ENCODE data around the gene BSN.

The BSN gene

DNA sequence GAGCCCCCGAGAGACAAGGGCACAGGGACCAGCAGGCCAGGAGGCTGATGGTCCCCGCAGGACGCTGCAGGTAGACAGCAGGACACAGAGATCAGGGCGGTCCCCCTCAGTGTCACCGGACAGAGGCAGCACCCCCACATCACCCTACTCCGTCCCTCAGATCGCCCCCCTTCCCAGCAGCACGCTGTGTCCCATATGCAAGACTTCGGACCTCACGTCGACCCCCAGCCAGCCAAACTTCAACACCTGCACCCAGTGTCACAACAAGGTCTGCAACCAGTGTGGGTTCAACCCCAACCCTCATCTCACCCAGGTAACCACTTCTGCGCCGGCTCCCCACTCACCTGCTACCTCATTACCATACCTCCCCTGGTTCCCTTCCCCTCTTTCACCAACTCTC is 70.8 kb downstream of the BSN start:
- Histone ChIP-seq H3K4me3 (ENCODE audit: low read depth, low read length) (no peak overlapping the region), H3K27ac (ENCODE audit: extremely low read depth, low read depth, low read length) (no peak overlapping the region), H3K9me3 (ENCODE audit: control insufficient read depth, insufficient read depth, low read depth, low read length) (no peaks in the 10 kb centered on the region), H3K4me1 (ENCODE audit: control insufficient read depth, insufficient read depth, low read length) (no peaks in the 10 kb centered on the region), H3K36me3 (ENCODE audit: control insufficient read depth in 2 of 2, insufficient read depth in 1 of 2, low read length in 2 of 2) (peaks cover 0 to 9% of the 10 kb centered on the region in 2 experiments; a peak in 1 of 3 replicates)
- ChIA-PET POLR2A (no interaction called here), CTCF (no interaction called here)
- TF ChIP-seq ZNF112 (tag by site-specific recombination; IDR thresholded peaks at IDR 0.05) (no peak), ZNF549 (tag by site-specific recombination; IDR thresholded peaks at IDR 0.05) (no peak), YY1 (tag by site-specific recombination; IDR thresholded peaks at IDR 0.05) (no peak), ZNF596 (tag by site-specific recombination; IDR thresholded peaks at IDR 0.05) (no peak), ZIC2 (tag by site-specific recombination; IDR thresholded peaks at IDR 0.05) (no peak), ZNF561 (tag by site-specific recombination; IDR thresholded peaks at IDR 0.05; ENCODE audit: borderline replicate concordance) (no peak), ZNF623 (tag by site-specific recombination; IDR thresholded peaks at IDR 0.05) (no peak), ZNF548 (tag by site-specific recombination; IDR thresholded peaks at IDR 0.05) (no peak), WT1 (tag by site-specific recombination; IDR thresholded peaks at IDR 0.05) (no peak), ZNF19 (tag by site-specific recombination; IDR thresholded peaks at IDR 0.05; ENCODE audit: low read depth) (no peak), ZSCAN30 (tag by site-specific recombination; IDR thresholded peaks at IDR 0.05) (no peak), ZNF214 (tag by site-specific recombination; IDR thresholded peaks at IDR 0.05; ENCODE audit: borderline replicate concordance) (no peak), ZSCAN4 (tag by site-specific recombination; IDR thresholded peaks at IDR 0.05) (no peak), ZSCAN23 (tag by site-specific recombination; IDR thresholded peaks at IDR 0.05) (no peak), ZNF426 (tag by site-specific recombination; IDR thresholded peaks at IDR 0.05) (no peak), GLI2 (tag by site-specific recombination; IDR thresholded peaks at IDR 0.05; ENCODE audit: borderline replicate concordance, low read depth) (no peak)
- TF ChIP-seq, protein P1, sequence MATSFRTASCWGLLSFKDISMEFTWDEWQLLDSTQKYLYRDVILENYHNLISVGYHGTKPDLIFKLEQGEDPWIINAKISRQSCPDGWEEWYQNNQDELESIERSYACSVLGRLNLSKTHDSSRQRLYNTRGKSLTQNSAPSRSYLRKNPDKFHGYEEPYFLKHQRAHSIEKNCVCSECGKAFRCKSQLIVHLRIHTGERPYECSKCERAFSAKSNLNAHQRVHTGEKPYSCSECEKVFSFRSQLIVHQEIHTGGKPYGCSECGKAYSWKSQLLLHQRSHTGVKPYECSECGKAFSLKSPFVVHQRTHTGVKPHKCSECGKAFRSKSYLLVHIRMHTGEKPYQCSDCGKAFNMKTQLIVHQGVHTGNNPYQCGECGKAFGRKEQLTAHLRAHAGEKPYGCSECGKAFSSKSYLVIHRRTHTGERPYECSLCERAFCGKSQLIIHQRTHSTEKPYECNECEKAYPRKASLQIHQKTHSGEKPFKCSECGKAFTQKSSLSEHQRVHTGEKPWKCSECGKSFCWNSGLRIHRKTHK (tag by site-specific recombination; IDR thresholded peaks at IDR 0.05): no peak
- TF ChIP-seq, protein P2, sequence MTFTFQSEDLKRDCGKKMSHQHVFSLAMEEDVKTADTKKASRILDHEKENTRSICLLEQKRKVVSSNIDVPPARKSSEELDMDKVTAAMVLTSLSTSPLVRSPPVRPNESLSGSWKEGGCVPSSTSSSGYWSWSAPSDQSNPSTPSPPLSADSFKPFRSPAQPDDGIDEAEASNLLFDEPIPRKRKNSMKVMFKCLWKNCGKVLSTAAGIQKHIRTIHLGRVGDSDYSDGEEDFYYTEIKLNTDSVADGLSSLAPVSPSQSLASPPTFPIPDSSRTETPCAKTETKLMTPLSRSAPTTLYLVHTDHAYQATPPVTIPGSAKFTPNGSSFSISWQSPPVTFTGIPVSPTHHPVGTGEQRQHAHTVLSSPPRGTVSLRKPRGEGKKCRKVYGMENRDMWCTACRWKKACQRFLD (tag by site-specific recombination; IDR thresholded peaks at IDR 0.05): no peak
- TF ChIP-seq, protein P3, sequence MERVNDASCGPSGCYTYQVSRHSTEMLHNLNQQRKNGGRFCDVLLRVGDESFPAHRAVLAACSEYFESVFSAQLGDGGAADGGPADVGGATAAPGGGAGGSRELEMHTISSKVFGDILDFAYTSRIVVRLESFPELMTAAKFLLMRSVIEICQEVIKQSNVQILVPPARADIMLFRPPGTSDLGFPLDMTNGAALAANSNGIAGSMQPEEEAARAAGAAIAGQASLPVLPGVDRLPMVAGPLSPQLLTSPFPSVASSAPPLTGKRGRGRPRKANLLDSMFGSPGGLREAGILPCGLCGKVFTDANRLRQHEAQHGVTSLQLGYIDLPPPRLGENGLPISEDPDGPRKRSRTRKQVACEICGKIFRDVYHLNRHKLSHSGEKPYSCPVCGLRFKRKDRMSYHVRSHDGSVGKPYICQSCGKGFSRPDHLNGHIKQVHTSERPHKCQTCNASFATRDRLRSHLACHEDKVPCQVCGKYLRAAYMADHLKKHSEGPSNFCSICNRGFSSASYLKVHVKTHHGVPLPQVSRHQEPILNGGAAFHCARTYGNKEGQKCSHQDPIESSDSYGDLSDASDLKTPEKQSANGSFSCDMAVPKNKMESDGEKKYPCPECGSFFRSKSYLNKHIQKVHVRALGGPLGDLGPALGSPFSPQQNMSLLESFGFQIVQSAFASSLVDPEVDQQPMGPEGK (tag by site-specific recombination; IDR thresholded peaks at IDR 0.05): no peak
- TF ChIP-seq, protein P4, sequence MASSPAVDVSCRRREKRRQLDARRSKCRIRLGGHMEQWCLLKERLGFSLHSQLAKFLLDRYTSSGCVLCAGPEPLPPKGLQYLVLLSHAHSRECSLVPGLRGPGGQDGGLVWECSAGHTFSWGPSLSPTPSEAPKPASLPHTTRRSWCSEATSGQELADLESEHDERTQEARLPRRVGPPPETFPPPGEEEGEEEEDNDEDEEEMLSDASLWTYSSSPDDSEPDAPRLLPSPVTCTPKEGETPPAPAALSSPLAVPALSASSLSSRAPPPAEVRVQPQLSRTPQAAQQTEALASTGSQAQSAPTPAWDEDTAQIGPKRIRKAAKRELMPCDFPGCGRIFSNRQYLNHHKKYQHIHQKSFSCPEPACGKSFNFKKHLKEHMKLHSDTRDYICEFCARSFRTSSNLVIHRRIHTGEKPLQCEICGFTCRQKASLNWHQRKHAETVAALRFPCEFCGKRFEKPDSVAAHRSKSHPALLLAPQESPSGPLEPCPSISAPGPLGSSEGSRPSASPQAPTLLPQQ (tag by site-specific recombination; IDR thresholded peaks at IDR 0.05): no peak
